ENCODE data around the gene APCDD1L. TPM values are rescaled to one million over a fixed set of nuclear protein-coding genes. Genes with fewer than 3 reads are reported as not detected.
A peak's percentile ranks its signal among the peaks of the same experiment; 100 is the strongest.

Gene APCDD1L
- total RNA-seq, 2 experiments from 2014 or later: not detected

- DNase-seq: peak; percentile 33
- peaks cover 9% of the 10 kb centered on the region for H3K36me3 Mint-ChIP-seq (ENCODE audit: low read depth)
- peaks cover 20% of the 10 kb centered on the region for H3K27me3 Mint-ChIP-seq
- ChIA-PET CTCF (interaction anchor here (0.8 to 1.4 kb wide), 6 partner anchors 19 to 372 kb away, joined by 3 to 7 read pairs (median 3); partner anchors contain the start of gene STX16), POLR2A (no interaction called here)
- no peak overlapping the region for H3K4me3 Mint-ChIP-seq
- no peak overlapping the region for H3K27ac Mint-ChIP-seq
- no peaks in the 10 kb centered on the region for H3K4me1 Mint-ChIP-seq
- peaks cover 17% of the 10 kb centered on the region for H3K9me3 Mint-ChIP-seq
These were observed 33.6 kb downstream of the APCDD1L start for GRCh38 chr20:58481481-58482021.

- Mint-ChIP-seq H3K9me3 (peaks cover 9% of the 10 kb centered on the region), H3K27ac (no peak overlapping the region), H3K4me1 (no peaks in the 10 kb centered on the region), H3K4me3 (no peak overlapping the region), H3K36me3 (ENCODE audit: low read depth) (peaks cover under 1% of the 10 kb centered on the region), H3K27me3 (peaks cover 14% of the 10 kb centered on the region)
- CTCF ChIA-PET: interaction anchor here (0.8 to 1.4 kb wide), 5 partner anchors 18 to 373 kb away, joined by 3 to 7 read pairs (median 3); partner anchors contain the start of gene STX16
- DNase-seq: no peak
- POLR2A ChIA-PET: no interaction called here
These were observed 34.5 kb downstream of the APCDD1L start for GRCh38 chr20:58480551-58481336.

- Mint-ChIP-seq H3K9me3 (peaks cover 3% of the 10 kb centered on the region), H3K4me1 (no peaks in the 10 kb centered on the region), H3K4me3 (no peak overlapping the region), H3K27ac (no peak overlapping the region), H3K36me3 (ENCODE audit: low read depth) (no peaks in the 10 kb centered on the region), H3K27me3 (peaks cover 14% of the 10 kb centered on the region)
- CTCF ChIA-PET: interaction anchor here (0.6 to 1.0 kb wide), 3 partner anchors 250 to 357 kb away, joined by 3 to 7 read pairs (median 3); no protein-coding TSS in a partner anchor
- POLR2A ChIA-PET: no interaction called here
- DNase-seq: no peak
These were observed 35.3 kb downstream of the APCDD1L start for GRCh38 chr20:58479726-58480440.

GRCh38 chr20:58478141-58478805, 36.9 kb downstream of the APCDD1L start:
- no peak for DNase-seq
- ChIA-PET POLR2A (no interaction called here), CTCF (interaction anchor here (0.6 kb wide), 1 partner anchor 170 kb away, joined by 6 read pairs; no protein-coding TSS in a partner anchor)
- Mint-ChIP-seq H3K27me3 (peaks cover 12% of the 10 kb centered on the region), H3K4me3 (no peak overlapping the region), H3K9me3 (no peaks in the 10 kb centered on the region), H3K4me1 (no peaks in the 10 kb centered on the region), H3K27ac (no peak overlapping the region), H3K36me3 (ENCODE audit: low read depth) (no peaks in the 10 kb centered on the region)

GRCh38 chr20:58475466-58475865, 39.7 kb downstream of the APCDD1L start:
- no peak for DNase-seq
- Mint-ChIP-seq H3K4me1 (no peaks in the 10 kb centered on the region), H3K36me3 (ENCODE audit: low read depth) (no peaks in the 10 kb centered on the region), H3K4me3 (no peak overlapping the region), H3K27me3 (peaks cover 4% of the 10 kb centered on the region), H3K9me3 (no peaks in the 10 kb centered on the region), H3K27ac (no peak overlapping the region)
- POLR2A ChIA-PET: no interaction called here
- CTCF ChIA-PET: no interaction called here

- Mint-ChIP-seq H3K36me3 (ENCODE audit: low read depth) (no peaks in the 10 kb centered on the region), H3K4me3 (no peak overlapping the region), H3K4me1 (no peaks in the 10 kb centered on the region), H3K27me3 (peaks cover 4% of the 10 kb centered on the region), H3K27ac (no peak overlapping the region), H3K9me3 (no peaks in the 10 kb centered on the region)
- ChIA-PET CTCF (no interaction called here), POLR2A (no interaction called here)
- no peak for DNase-seq
These were observed 41.5 kb downstream of the APCDD1L start for GRCh38 chr20:58473453-58474425.

GRCh38 chr20:58472273-58473018, 42.8 kb downstream of the APCDD1L start:
- Mint-ChIP-seq H3K9me3 (no peaks in the 10 kb centered on the region), H3K27me3 (peaks cover 2% of the 10 kb centered on the region), H3K4me3 (no peak overlapping the region), H3K4me1 (no peaks in the 10 kb centered on the region), H3K36me3 (ENCODE audit: low read depth) (no peaks in the 10 kb centered on the region), H3K27ac (no peak overlapping the region)
- DNase-seq: no peak
- ChIA-PET POLR2A (no interaction called here), CTCF (no interaction called here)

GRCh38 chr20:58471193-58472164, 43.7 kb downstream of the APCDD1L start:
- no peak overlapping the region for H3K27ac Mint-ChIP-seq
- H3K9me3 Mint-ChIP-seq: no peaks in the 10 kb centered on the region
- no peak for DNase-seq
- H3K4me3 Mint-ChIP-seq: no peak overlapping the region
- peaks cover 2% of the 10 kb centered on the region for H3K27me3 Mint-ChIP-seq
- no peaks in the 10 kb centered on the region for H3K36me3 Mint-ChIP-seq (ENCODE audit: low read depth)
- H3K4me1 Mint-ChIP-seq: no peaks in the 10 kb centered on the region
- ChIA-PET POLR2A (no interaction called here), CTCF (no interaction called here)

GRCh38 chr20:58470336-58471192, 44.6 kb downstream of the APCDD1L start:
- CTCF ChIA-PET: no interaction called here
- Mint-ChIP-seq H3K36me3 (ENCODE audit: low read depth) (no peaks in the 10 kb centered on the region), H3K4me1 (no peaks in the 10 kb centered on the region), H3K27me3 (peaks cover 2% of the 10 kb centered on the region), H3K4me3 (no peak overlapping the region), H3K27ac (no peak overlapping the region), H3K9me3 (no peaks in the 10 kb centered on the region)
- DNase-seq: no peak
- POLR2A ChIA-PET: no interaction called here

GRCh38 chr20:58469616-58470015, 45.6 kb downstream of the APCDD1L start:
- Mint-ChIP-seq H3K27me3 (peaks cover 2% of the 10 kb centered on the region), H3K4me1 (no peaks in the 10 kb centered on the region), H3K4me3 (no peak overlapping the region), H3K36me3 (ENCODE audit: low read depth) (no peaks in the 10 kb centered on the region), H3K27ac (no peak overlapping the region), H3K9me3 (no peaks in the 10 kb centered on the region)
- CTCF ChIA-PET: no interaction called here
- DNase-seq: no peak
- POLR2A ChIA-PET: no interaction called here
